ENCODE results near the gene CRISP1. TPM values are rescaled to one million over a fixed set of nuclear protein-coding genes. Genes with fewer than 3 reads are reported as not detected.

The CRISP1 gene
- total and polyA plus RNA-seq, 10 of the 15 experiments (the other 5 are each of a cell fraction or from before 2014, with no cell fraction given): not detected

DNA sequence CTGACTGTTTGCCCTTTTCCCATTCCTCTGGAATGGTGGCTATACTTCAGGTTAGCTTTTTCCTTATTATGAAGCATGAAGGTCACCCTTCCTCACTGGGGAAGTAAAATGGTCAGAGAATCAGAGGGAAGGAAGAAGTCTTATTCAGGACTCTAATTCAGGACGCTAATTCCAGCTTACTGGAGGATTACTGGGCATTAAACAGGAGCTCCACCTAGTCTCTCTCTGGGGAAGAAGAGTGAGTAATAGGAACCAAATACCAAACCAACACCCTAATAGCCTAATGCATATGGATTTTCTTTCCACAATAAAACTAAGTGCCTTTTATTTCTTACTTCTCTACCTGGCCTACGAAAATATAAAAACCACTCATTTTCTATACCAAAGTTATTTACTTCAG is 10.1 kb downstream of the CRISP1 start:
- Histone ChIP-seq H3K27ac (ENCODE audit: control insufficient read depth, insufficient read depth) (no peak overlapping the region), H3K9me3 (replicated peaks; ENCODE audit: control insufficient read depth, insufficient read depth, low read length) (no peaks in the 10 kb centered on the region), H3K4me1 (ENCODE audit: control insufficient read depth, insufficient read depth, low read length) (no peaks in the 10 kb centered on the region), H3K36me3 (ENCODE audit: control insufficient read depth in 2 of 2, insufficient read depth in 2 of 2, low read length in 1 of 2) (no peaks in the 10 kb centered on the region), H3K4me2 (ENCODE audit: control insufficient read depth, insufficient read depth) (no peak overlapping the region), H3K9ac (ENCODE audit: control insufficient read depth, insufficient read depth, low read length) (no peak overlapping the region), H3K4me3 (no peak overlapping the region), H4K20me1 (ENCODE audit: control insufficient read depth, insufficient read depth) (no peaks in the 10 kb centered on the region), H3K27me3 (replicated peaks in 1 of 2; ENCODE audit: control insufficient read depth in 2 of 2, insufficient read depth in 2 of 2, low read length in 1 of 2) (no peaks in the 10 kb centered on the region), H2AFZ (ENCODE audit: control insufficient read depth, low read depth, low read length) (no peak overlapping the region), H3K79me2 (ENCODE audit: control insufficient read depth, insufficient read depth, low read length) (no peaks in the 10 kb centered on the region)
- ChIA-PET CTCF (no interaction called here), POLR2A (no interaction called here), SMC1A (ENCODE audit: uncharacterized antibody, unreplicated experiment) (interaction anchor here (1.1 kb wide), 1 partner anchor 24 kb away, joined by 3 read pairs; no protein-coding TSS in a partner anchor), RAD21 (ENCODE audit: unreplicated experiment) (no interaction called here)
- in situ Hi-C loops (cut with MboI): no loop called here
- BruUV-seq (replicated peaks): no TSS peak
- TF ChIP-seq SMC3 (IDR thresholded peaks at IDR 0.05; ENCODE audit: borderline replicate concordance, low read length) (no peak), ETV6 (conservative IDR thresholded peaks at IDR 0.05 in 1 of 2, IDR thresholded peaks at IDR 0.05 in 1 of 2; ENCODE audit: borderline replicate concordance in 1 of 2, low read depth in 1 of 2) (no peak), ZNF384 (IDR thresholded peaks at IDR 0.05; ENCODE audit: borderline replicate concordance, low read depth, low read length) (no peak), NFYB (IDR thresholded peaks at IDR 0.05; ENCODE audit: insufficient read depth, low read depth, low read length) (no peak), NR2F1 (conservative IDR thresholded peaks at IDR 0.05) (no peak), HCFC1 (IDR thresholded peaks at IDR 0.05; ENCODE audit: low read length) (no peak), TCF7 (IDR thresholded peaks at IDR 0.05; ENCODE audit: borderline replicate concordance) (no peak), ZNF24 (IDR thresholded peaks at IDR 0.05) (no peak)
- TF ChIP-seq, protein P1, sequence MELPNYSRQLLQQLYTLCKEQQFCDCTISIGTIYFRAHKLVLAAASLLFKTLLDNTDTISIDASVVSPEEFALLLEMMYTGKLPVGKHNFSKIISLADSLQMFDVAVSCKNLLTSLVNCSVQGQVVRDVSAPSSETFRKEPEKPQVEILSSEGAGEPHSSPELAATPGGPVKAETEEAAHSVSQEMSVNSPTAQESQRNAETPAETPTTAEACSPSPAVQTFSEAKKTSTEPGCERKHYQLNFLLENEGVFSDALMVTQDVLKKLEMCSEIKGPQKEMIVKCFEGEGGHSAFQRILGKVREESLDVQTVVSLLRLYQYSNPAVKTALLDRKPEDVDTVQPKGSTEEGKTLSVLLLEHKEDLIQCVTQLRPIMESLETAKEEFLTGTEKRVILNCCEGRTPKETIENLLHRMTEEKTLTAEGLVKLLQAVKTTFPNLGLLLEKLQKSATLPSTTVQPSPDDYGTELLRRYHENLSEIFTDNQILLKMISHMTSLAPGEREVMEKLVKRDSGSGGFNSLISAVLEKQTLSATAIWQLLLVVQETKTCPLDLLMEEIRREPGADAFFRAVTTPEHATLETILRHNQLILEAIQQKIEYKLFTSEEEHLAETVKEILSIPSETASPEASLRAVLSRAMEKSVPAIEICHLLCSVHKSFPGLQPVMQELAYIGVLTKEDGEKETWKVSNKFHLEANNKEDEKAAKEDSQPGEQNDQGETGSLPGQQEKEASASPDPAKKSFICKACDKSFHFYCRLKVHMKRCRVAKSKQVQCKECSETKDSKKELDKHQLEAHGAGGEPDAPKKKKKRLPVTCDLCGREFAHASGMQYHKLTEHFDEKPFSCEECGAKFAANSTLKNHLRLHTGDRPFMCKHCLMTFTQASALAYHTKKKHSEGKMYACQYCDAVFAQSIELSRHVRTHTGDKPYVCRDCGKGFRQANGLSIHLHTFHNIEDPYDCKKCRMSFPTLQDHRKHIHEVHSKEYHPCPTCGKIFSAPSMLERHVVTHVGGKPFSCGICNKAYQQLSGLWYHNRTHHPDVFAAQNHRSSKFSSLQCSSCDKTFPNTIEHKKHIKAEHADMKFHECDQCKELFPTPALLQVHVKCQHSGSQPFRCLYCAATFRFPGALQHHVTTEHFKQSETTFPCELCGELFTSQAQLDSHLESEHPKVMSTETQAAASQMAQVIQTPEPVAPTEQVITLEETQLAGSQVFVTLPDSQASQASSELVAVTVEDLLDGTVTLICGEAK (IDR thresholded peaks at IDR 0.05; ENCODE audit: borderline replicate concordance): no peak
- TF ChIP-seq, protein P2, sequence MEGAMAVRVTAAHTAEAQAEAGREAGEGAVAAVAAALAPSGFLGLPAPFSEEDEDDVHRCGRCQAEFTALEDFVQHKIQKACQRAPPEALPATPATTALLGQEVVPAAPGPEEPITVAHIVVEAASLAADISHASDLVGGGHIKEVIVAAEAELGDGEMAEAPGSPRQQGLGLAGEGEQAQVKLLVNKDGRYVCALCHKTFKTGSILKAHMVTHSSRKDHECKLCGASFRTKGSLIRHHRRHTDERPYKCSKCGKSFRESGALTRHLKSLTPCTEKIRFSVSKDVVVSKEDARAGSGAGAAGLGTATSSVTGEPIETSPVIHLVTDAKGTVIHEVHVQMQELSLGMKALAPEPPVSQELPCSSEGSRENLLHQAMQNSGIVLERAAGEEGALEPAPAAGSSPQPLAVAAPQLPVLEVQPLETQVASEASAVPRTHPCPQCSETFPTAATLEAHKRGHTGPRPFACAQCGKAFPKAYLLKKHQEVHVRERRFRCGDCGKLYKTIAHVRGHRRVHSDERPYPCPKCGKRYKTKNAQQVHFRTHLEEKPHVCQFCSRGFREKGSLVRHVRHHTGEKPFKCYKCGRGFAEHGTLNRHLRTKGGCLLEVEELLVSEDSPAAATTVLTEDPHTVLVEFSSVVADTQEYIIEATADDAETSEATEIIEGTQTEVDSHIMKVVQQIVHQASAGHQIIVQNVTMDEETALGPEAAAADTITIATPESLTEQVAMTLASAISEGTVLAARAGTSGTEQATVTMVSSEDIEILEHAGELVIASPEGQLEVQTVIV (IDR thresholded peaks at IDR 0.05; ENCODE audit: borderline replicate concordance, partially characterized antibody): no peak
- TF ChIP-seq, protein P3, sequence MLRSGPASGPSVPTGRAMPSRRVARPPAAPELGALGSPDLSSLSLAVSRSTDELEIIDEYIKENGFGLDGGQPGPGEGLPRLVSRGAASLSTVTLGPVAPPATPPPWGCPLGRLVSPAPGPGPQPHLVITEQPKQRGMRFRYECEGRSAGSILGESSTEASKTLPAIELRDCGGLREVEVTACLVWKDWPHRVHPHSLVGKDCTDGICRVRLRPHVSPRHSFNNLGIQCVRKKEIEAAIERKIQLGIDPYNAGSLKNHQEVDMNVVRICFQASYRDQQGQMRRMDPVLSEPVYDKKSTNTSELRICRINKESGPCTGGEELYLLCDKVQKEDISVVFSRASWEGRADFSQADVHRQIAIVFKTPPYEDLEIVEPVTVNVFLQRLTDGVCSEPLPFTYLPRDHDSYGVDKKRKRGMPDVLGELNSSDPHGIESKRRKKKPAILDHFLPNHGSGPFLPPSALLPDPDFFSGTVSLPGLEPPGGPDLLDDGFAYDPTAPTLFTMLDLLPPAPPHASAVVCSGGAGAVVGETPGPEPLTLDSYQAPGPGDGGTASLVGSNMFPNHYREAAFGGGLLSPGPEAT (IDR thresholded peaks at IDR 0.05; ENCODE audit: low read depth): no peak
- TF ChIP-seq, protein P4, sequence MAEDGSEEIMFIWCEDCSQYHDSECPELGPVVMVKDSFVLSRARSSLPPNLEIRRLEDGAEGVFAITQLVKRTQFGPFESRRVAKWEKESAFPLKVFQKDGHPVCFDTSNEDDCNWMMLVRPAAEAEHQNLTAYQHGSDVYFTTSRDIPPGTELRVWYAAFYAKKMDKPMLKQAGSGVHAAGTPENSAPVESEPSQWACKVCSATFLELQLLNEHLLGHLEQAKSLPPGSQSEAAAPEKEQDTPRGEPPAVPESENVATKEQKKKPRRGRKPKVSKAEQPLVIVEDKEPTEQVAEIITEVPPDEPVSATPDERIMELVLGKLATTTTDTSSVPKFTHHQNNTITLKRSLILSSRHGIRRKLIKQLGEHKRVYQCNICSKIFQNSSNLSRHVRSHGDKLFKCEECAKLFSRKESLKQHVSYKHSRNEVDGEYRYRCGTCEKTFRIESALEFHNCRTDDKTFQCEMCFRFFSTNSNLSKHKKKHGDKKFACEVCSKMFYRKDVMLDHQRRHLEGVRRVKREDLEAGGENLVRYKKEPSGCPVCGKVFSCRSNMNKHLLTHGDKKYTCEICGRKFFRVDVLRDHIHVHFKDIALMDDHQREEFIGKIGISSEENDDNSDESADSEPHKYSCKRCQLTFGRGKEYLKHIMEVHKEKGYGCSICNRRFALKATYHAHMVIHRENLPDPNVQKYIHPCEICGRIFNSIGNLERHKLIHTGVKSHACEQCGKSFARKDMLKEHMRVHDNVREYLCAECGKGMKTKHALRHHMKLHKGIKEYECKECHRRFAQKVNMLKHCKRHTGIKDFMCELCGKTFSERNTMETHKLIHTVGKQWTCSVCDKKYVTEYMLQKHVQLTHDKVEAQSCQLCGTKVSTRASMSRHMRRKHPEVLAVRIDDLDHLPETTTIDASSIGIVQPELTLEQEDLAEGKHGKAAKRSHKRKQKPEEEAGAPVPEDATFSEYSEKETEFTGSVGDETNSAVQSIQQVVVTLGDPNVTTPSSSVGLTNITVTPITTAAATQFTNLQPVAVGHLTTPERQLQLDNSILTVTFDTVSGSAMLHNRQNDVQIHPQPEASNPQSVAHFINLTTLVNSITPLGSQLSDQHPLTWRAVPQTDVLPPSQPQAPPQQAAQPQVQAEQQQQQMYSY (CRISPR knock-in tag; IDR thresholded peaks at IDR 0.05): no peak
- WGBS (ENCODE audit: insufficient coverage, insufficient replicate concordance, low lambda C conversion rate, missing lambda C conversion rate): 7% methylated on average over 2 of the region's 2 CpGs
- no peak for FAIRE-seq
- no peak for ATAC-seq
- no peak for DNase-seq (ENCODE audit: low read depth, low spot score)
- intact Hi-C loops (cut with micrococcal nuclease; ENCODE audit: unreplicated experiment): no loop called here
